ENCODE data around the gene PSG5. TPM values are rescaled to one million over a fixed set of nuclear protein-coding genes. Genes with fewer than 3 reads are reported as not detected.

PSG5 gene
- total and polyA plus RNA-seq, 10 of the 15 experiments (the other 5 are each of a cell fraction or from before 2014, with no cell fraction given): 0.27 TPM; not detected in 9

GRCh38 chr19:43207991-43208390 lies 21.7 kb upstream of the PSG5 start:
- no peak overlapping the region for H2AFZ ChIP-seq (ENCODE audit: control insufficient read depth, low read depth, low read length)
- no peaks in the 10 kb centered on the region for H3K27me3 ChIP-seq (replicated peaks in 1 of 2; ENCODE audit: control insufficient read depth in 2 of 2, insufficient read depth in 2 of 2, low read length in 1 of 2)
- FAIRE-seq (no peak), ATAC-seq (no peak), DNase-seq (ENCODE audit: low read depth, low spot score) (no peak)
- H4K20me1 ChIP-seq (ENCODE audit: control insufficient read depth, insufficient read depth): no peaks in the 10 kb centered on the region
- WGBS (ENCODE audit: insufficient coverage, insufficient replicate concordance, low lambda C conversion rate, missing lambda C conversion rate): 4% methylated on average over 4 of the region's 4 CpGs
- no TSS peak for BruUV-seq (replicated peaks)
- H3K4me2 ChIP-seq (ENCODE audit: control insufficient read depth, insufficient read depth): no peak overlapping the region
- in situ Hi-C loops (cut with MboI) (no loop called here), intact Hi-C loops (cut with micrococcal nuclease; ENCODE audit: unreplicated experiment) (no loop called here)
- POLR2A ChIA-PET: no interaction called here
- H3K4me1 ChIP-seq (ENCODE audit: control insufficient read depth, insufficient read depth, low read length): no peaks in the 10 kb centered on the region
- H3K36me3 ChIP-seq (ENCODE audit: control insufficient read depth in 2 of 2, insufficient read depth in 2 of 2, low read length in 1 of 2): no peaks in the 10 kb centered on the region
- no peaks in the 10 kb centered on the region for H3K79me2 ChIP-seq (ENCODE audit: control insufficient read depth, insufficient read depth, low read length)
- SMC1A ChIA-PET (ENCODE audit: uncharacterized antibody, unreplicated experiment): no interaction called here
- no peaks in the 10 kb centered on the region for H3K9me3 ChIP-seq (replicated peaks; ENCODE audit: control insufficient read depth, insufficient read depth, low read length)
- H3K27ac ChIP-seq (ENCODE audit: control insufficient read depth, insufficient read depth): no peak overlapping the region
- H3K4me3 ChIP-seq: no peak overlapping the region
- CTCF ChIA-PET: interaction anchor here (0.7 to 1.5 kb wide), 2 partner anchors 16 to 48 kb away, joined by 3 to 4 read pairs; no protein-coding TSS in a partner anchor
- RAD21 ChIA-PET (ENCODE audit: unreplicated experiment): no interaction called here
- H3K9ac ChIP-seq (ENCODE audit: control insufficient read depth, insufficient read depth, low read length): no peak overlapping the region
- no peak for TF ChIP-seq CHD4 (IDR thresholded peaks at IDR 0.05)
- TF ChIP-seq FOXK2 (IDR thresholded peaks at IDR 0.05): no peak
- TF ChIP-seq MYB (IDR thresholded peaks at IDR 0.05; ENCODE audit: borderline replicate concordance, low read depth, low read length): no peak
- TF ChIP-seq NFXL1 (IDR thresholded peaks at IDR 0.05; ENCODE audit: borderline replicate concordance): no peak
- TF ChIP-seq ZBTB4 (CRISPR knock-in tag; IDR thresholded peaks at IDR 0.05): no peak
- no peak for TF ChIP-seq RCOR1 (conservative IDR thresholded peaks at IDR 0.05; ENCODE audit: low read depth, low read length)
- no peak for TF ChIP-seq RBBP5 (conservative IDR thresholded peaks at IDR 0.05)
- TF ChIP-seq PML (IDR thresholded peaks at IDR 0.05; ENCODE audit: low read length): no peak
- TF ChIP-seq CUX1 (IDR thresholded peaks at IDR 0.05; ENCODE audit: insufficient replicate concordance, low read depth, low read length): no peak
- TF ChIP-seq MTA2 (IDR thresholded peaks at IDR 0.05; ENCODE audit: low read depth): no peak
- no peak for TF ChIP-seq USF2 (IDR thresholded peaks at IDR 0.05; ENCODE audit: borderline replicate concordance, low read depth, low read length)
- TF ChIP-seq MTA3 (IDR thresholded peaks at IDR 0.05; ENCODE audit: borderline replicate concordance, low read length): no peak
- no peak for TF ChIP-seq MLLT1 (IDR thresholded peaks at IDR 0.05)
- TF ChIP-seq GABPA (IDR thresholded peaks at IDR 0.05; ENCODE audit: low read depth): no peak

Data from GM12878 (cell line).